GM23338 (cell line): Measurements from ENCODE around the gene MTMR6. TPM values are rescaled to one million over a fixed set of nuclear protein-coding genes. Genes with fewer than 3 reads are reported as not detected.
A peak's percentile ranks its signal among the peaks of the same experiment; 100 is the strongest.

ENCODE experiments used
- ATAC-seq: fragments of 200-7000 bp; cut with Tn5 transposase; 3 replicates; pipeline ENCODE4 v1.9.1; 2020
- DNase-seq: peaks from one replicate; pipeline ENCODE4 v3.0.0-alpha.2; 2015; ENCODE audit warnings: low spot score
- H2AFZ ChIP-seq: fragments of 200-600 bp; sonication (generic); 2 replicates; pipeline ENCODE4 v1.8.0; 2016; ENCODE audit warnings: antibody characterized with exemption, mild to moderate bottlenecking, moderate library complexity
- H3F3A ChIP-seq: fragments of 200-600 bp; sonication (generic); replicated peaks from 2 replicates; pipeline ENCODE4 v1.8.0; 2017; ENCODE audit warnings: antibody characterized with exemption, mixed run types, low read depth
- H3K27ac ChIP-seq: fragments of 200-600 bp; sonication (generic); 2 replicates; pipeline ENCODE4 v1.6.1; 2016; ENCODE audit warnings: low read depth
- H3K27me3 ChIP-seq: fragments of 200-600 bp; sonication (generic); 2 replicates; pipeline ENCODE4 v1.8.0; 2016; ENCODE audit warnings: mild to moderate bottlenecking, mixed run types, moderate library complexity; ENCODE audit not compliant: insufficient read depth
- H3K36me3 ChIP-seq: fragments of 200-600 bp; sonication (generic); 2 replicates; pipeline ENCODE4 v1.8.0; 2016; ENCODE audit warnings: mild to moderate bottlenecking; ENCODE audit not compliant: insufficient read depth
- H3K4me1 ChIP-seq: fragments of 200-600 bp; sonication (generic); 2 replicates; pipeline ENCODE4 v1.8.0; 2016; ENCODE audit warnings: mild to moderate bottlenecking, moderate library complexity; ENCODE audit not compliant: insufficient read depth
- H3K4me2 ChIP-seq: fragments of 200-600 bp; sonication (generic); 2 replicates; pipeline ENCODE4 v1.7.1; 2017; ENCODE audit warnings: mixed run types
- H3K4me3 ChIP-seq: fragments of 200-600 bp; sonication (generic); 2 replicates; pipeline ENCODE4 v1.6.1; 2016; ENCODE audit warnings: mixed run types
- H3K79me2 ChIP-seq: fragments of 200-600 bp; sonication (generic); replicated peaks from 2 replicates; pipeline ENCODE4 v1.8.0; 2017; ENCODE audit warnings: mild to moderate bottlenecking; ENCODE audit not compliant: insufficient read depth
- H3K9me2 ChIP-seq: fragments of 200-600 bp; sonication (generic); 2 replicates; pipeline ENCODE4 v1.8.0; 2017; ENCODE audit not compliant: insufficient read depth
- H4K20me1 ChIP-seq: fragments of 200-600 bp; sonication (generic); replicated peaks from 2 replicates; pipeline ENCODE4 v1.8.0; 2017; ENCODE audit warnings: mild to moderate bottlenecking; ENCODE audit not compliant: insufficient read depth
- H3K27ac Mint-ChIP-seq: 2 replicates; pipeline ENCODE4 v1.8.0; 2020; ENCODE audit warnings: inconsistent platforms, mild to moderate bottlenecking, moderate library complexity, mixed read lengths
- H3K27me3 Mint-ChIP-seq: 3 replicates; pipeline ENCODE4 v1.8.0; 2022; ENCODE audit warnings: low read depth, mild to moderate bottlenecking, moderate library complexity, mixed read lengths, inconsistent platforms; ENCODE audit not compliant: insufficient read depth, poor library complexity
- H3K36me3 Mint-ChIP-seq: 3 replicates; pipeline ENCODE4 v1.8.0; 2021; ENCODE audit warnings: low read depth, mild to moderate bottlenecking, inconsistent platforms, moderate library complexity, mixed read lengths
- H3K4me1 Mint-ChIP-seq: 3 replicates; pipeline ENCODE4 v1.8.0; 2020; ENCODE audit warnings: mild to moderate bottlenecking, inconsistent platforms, mixed read lengths
- H3K4me3 Mint-ChIP-seq: 3 replicates; pipeline ENCODE4 v1.8.0; 2021; ENCODE audit warnings: moderate library complexity, mild to moderate bottlenecking, inconsistent platforms, mixed read lengths
- H3K9me3 Mint-ChIP-seq: 3 replicates; pipeline ENCODE4 v1.8.0; 2020; ENCODE audit warnings: moderate library complexity, mild to moderate bottlenecking, inconsistent platforms, mixed read lengths
- EZH2 ChIP-seq: fragments of 200-600 bp; sonication (generic); IDR thresholded peaks from one replicate; pipeline ENCODE4 v1.8.0; 2017; ENCODE audit warnings: antibody characterized with exemption, mild to moderate bottlenecking, low read depth; ENCODE audit not compliant: unreplicated experiment
- EZH2phosphoT487 ChIP-seq: fragments of 200-600 bp; sonication (generic); IDR thresholded peaks from one replicate; pipeline ENCODE4 v1.8.1; 2018; ENCODE audit warnings: antibody characterized with exemption; ENCODE audit not compliant: unreplicated experiment
- JUNB ChIP-seq: IDR thresholded peaks from one replicate; pipeline ENCODE4 v1.6.1; 2016; ENCODE audit warnings: antibody characterized with exemption; ENCODE audit not compliant: unreplicated experiment
- POLR2AphosphoS5 ChIP-seq: IDR thresholded peaks from 2 replicates; pipeline ENCODE4 v1.6.1; 2016; ENCODE audit warnings: antibody characterized with exemption, low read depth
- STAT1 ChIP-seq: IDR thresholded peaks from one replicate; pipeline ENCODE4 v1.6.1; 2016; ENCODE audit warnings: antibody characterized with exemption; ENCODE audit not compliant: unreplicated experiment
- ZNF331 ChIP-seq: fragments of 250-450 bp; sonication (Bioruptor Pico); IDR thresholded peaks from 2 replicates; pipeline ENCODE4 v1.5.0; 2020; ENCODE audit warnings: low read depth, mild to moderate bottlenecking, moderate library complexity
- polyA plus RNA-seq: library from polyadenylated mRNA; unstranded; fragments of >200 nt; fragmentation: Nextera tagmentation; extraction: Ambion mirVana; gene quantifications from 2 replicates; pipeline ENCODE4 v1.2.1, GENCODE V29; 2016
- total RNA-seq: library from RNA; depleted of rRNA; stranded (reverse); fragments of >200 nt; shearing (Covaris generic); gene quantifications from 2 replicates; pipeline ENCODE4 v1.2.3, GENCODE V29; 2014
- TF ChIP-seq, protein P1 (sequence below): IDR thresholded peaks from one replicate; pipeline ENCODE4 v1.6.1; 2018; ENCODE audit warnings: antibody characterized with exemption; ENCODE audit not compliant: unreplicated experiment
- TF ChIP-seq, protein P2 (sequence below): fragments of 250-450 bp; sonication (Bioruptor Pico); IDR thresholded peaks from 2 replicates; pipeline ENCODE4 v1.5.0; 2020; ENCODE audit warnings: mild to moderate bottlenecking, moderate library complexity
- TF ChIP-seq, protein P3 (sequence below), 2 experiments: fragments of 200-600 bp in 1 of 2; sonication (generic) in 1 of 2; conservative IDR thresholded peaks; 2 replicates each; pipeline versions ENCODE4 v1.5.1 to v1.6.1; 2016 to 2017; ENCODE audit warnings: antibody characterized with exemption in 2 of 2, low read depth in 2 of 2, mild to moderate bottlenecking in 2 of 2, moderate library complexity in 1 of 2

Gene MTMR6
- total and polyA plus RNA-seq, 2 experiments from 2014 or later = 4.6 to 9.5 TPM

DNA sequence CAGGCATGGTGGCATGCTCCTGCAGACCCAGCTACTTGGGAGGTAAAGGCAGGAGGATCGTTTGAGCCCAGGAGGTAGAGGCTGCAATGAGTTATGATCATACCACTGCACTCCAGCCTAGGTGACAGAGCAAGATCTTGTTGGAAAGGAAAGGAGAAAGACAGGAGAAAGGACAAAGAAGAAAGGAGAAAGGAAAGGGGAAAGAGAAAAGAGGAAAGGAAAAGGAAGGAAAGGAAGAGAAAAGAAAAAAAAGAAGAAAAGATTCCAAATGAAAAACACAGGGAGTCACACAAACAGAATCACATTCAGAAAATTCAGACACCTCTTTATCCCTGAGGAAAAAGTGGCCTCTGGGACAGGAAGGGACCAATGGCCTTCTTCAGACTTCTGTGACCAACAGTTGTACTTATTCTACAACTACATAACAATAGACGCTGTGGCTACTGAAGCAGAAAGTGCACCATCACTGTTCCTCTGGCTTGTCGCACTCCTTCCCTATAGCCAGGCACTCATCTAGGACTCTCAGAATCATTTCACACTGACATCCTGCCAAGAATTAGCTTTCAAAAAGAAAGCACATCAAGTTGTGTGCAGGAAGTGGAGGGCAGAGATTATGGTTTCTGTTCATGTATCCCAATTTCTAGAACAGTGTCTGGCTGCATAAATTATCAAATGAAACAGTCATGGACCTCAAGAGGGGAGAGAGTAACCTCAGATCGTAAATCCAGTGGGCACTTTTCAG, 5.9 kb downstream of the MTMR6 start:
- DNase-seq (no peak), ATAC-seq (no peak)
- Histone ChIP-seq H3K79me2 (peaks cover 13% of the 10 kb centered on the region), H3K4me2 (no peak overlapping the region), H3K9me2 (no peaks in the 10 kb centered on the region), H3K4me3 (no peak overlapping the region), H3K27me3 (no peaks in the 10 kb centered on the region), H4K20me1 (peaks cover 8% of the 10 kb centered on the region), H3K36me3 (no peaks in the 10 kb centered on the region), H2AFZ (no peak overlapping the region), H3F3A (no peaks in the 10 kb centered on the region), H3K4me1 (peaks cover 8% of the 10 kb centered on the region; the same call in 1 of the 2 replicates), H3K27ac (no peak overlapping the region)
- peak overlapping the region; percentile 60 for H3K27ac Mint-ChIP-seq
- no peaks in the 10 kb centered on the region for H3K36me3 Mint-ChIP-seq
- TF ChIP-seq EZH2 = no peak
- TF ChIP-seq EZH2phosphoT487 = no peak
- TF ChIP-seq ZNF331 = no peak
- H3K27me3 Mint-ChIP-seq = no peaks in the 10 kb centered on the region
- no peaks in the 10 kb centered on the region for H3K9me3 Mint-ChIP-seq
- no peak overlapping the region for H3K4me3 Mint-ChIP-seq
- H3K4me1 Mint-ChIP-seq = peaks cover 14% of the 10 kb centered on the region

DNA sequence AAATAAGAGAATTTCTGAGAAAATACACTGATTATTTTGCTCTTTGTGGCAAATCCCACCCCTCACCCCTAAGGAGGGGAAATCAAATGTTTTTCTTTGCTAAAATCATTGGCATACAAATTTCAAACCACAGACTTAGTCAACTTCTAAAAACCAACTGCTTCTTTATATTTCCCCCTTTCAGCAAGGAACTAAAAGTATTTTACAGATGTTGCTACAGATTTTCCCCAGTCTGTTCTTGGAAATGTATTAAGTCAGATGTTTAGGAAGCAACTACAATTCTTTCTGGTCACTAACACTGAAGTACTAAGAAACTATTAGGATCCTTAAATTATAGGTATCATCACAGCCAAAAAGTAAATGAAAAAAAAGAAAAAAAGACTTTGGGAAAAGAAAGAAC, 6.9 kb downstream of the MTMR6 start:
- Mint-ChIP-seq H3K4me3 (no peak overlapping the region), H3K27me3 (no peaks in the 10 kb centered on the region), H3K36me3 (no peaks in the 10 kb centered on the region), H3K4me1 (peaks cover 11% of the 10 kb centered on the region), H3K27ac (no peak overlapping the region), H3K9me3 (no peaks in the 10 kb centered on the region)
- no peaks in the 10 kb centered on the region for H3K27me3 ChIP-seq
- H3K36me3 ChIP-seq = no peaks in the 10 kb centered on the region
- no peaks in the 10 kb centered on the region for H3F3A ChIP-seq
- no peak overlapping the region for H2AFZ ChIP-seq
- no peak overlapping the region for H3K4me3 ChIP-seq
- H3K4me2 ChIP-seq = no peak overlapping the region
- ATAC-seq (no peak), DNase-seq (no peak)
- H3K4me1 ChIP-seq = 0 out of 2 replicates have a peak, but pooled peaks cover 3% of the 10 kb centered on the region
- no peaks in the 10 kb centered on the region for H3K9me2 ChIP-seq
- H4K20me1 ChIP-seq = peaks cover 8% of the 10 kb centered on the region
- no peak overlapping the region for H3K27ac ChIP-seq
- peaks cover 13% of the 10 kb centered on the region for H3K79me2 ChIP-seq
- TF ChIP-seq EZH2phosphoT487 (no peak), POLR2AphosphoS5 (no peak), JUNB (no peak), EZH2 (no peak), ZNF331 (no peak), STAT1 (no peak)
- TF ChIP-seq, protein P1, sequence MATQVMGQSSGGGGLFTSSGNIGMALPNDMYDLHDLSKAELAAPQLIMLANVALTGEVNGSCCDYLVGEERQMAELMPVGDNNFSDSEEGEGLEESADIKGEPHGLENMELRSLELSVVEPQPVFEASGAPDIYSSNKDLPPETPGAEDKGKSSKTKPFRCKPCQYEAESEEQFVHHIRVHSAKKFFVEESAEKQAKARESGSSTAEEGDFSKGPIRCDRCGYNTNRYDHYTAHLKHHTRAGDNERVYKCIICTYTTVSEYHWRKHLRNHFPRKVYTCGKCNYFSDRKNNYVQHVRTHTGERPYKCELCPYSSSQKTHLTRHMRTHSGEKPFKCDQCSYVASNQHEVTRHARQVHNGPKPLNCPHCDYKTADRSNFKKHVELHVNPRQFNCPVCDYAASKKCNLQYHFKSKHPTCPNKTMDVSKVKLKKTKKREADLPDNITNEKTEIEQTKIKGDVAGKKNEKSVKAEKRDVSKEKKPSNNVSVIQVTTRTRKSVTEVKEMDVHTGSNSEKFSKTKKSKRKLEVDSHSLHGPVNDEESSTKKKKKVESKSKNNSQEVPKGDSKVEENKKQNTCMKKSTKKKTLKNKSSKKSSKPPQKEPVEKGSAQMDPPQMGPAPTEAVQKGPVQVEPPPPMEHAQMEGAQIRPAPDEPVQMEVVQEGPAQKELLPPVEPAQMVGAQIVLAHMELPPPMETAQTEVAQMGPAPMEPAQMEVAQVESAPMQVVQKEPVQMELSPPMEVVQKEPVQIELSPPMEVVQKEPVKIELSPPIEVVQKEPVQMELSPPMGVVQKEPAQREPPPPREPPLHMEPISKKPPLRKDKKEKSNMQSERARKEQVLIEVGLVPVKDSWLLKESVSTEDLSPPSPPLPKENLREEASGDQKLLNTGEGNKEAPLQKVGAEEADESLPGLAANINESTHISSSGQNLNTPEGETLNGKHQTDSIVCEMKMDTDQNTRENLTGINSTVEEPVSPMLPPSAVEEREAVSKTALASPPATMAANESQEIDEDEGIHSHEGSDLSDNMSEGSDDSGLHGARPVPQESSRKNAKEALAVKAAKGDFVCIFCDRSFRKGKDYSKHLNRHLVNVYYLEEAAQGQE = no peak
- TF ChIP-seq, protein P2, sequence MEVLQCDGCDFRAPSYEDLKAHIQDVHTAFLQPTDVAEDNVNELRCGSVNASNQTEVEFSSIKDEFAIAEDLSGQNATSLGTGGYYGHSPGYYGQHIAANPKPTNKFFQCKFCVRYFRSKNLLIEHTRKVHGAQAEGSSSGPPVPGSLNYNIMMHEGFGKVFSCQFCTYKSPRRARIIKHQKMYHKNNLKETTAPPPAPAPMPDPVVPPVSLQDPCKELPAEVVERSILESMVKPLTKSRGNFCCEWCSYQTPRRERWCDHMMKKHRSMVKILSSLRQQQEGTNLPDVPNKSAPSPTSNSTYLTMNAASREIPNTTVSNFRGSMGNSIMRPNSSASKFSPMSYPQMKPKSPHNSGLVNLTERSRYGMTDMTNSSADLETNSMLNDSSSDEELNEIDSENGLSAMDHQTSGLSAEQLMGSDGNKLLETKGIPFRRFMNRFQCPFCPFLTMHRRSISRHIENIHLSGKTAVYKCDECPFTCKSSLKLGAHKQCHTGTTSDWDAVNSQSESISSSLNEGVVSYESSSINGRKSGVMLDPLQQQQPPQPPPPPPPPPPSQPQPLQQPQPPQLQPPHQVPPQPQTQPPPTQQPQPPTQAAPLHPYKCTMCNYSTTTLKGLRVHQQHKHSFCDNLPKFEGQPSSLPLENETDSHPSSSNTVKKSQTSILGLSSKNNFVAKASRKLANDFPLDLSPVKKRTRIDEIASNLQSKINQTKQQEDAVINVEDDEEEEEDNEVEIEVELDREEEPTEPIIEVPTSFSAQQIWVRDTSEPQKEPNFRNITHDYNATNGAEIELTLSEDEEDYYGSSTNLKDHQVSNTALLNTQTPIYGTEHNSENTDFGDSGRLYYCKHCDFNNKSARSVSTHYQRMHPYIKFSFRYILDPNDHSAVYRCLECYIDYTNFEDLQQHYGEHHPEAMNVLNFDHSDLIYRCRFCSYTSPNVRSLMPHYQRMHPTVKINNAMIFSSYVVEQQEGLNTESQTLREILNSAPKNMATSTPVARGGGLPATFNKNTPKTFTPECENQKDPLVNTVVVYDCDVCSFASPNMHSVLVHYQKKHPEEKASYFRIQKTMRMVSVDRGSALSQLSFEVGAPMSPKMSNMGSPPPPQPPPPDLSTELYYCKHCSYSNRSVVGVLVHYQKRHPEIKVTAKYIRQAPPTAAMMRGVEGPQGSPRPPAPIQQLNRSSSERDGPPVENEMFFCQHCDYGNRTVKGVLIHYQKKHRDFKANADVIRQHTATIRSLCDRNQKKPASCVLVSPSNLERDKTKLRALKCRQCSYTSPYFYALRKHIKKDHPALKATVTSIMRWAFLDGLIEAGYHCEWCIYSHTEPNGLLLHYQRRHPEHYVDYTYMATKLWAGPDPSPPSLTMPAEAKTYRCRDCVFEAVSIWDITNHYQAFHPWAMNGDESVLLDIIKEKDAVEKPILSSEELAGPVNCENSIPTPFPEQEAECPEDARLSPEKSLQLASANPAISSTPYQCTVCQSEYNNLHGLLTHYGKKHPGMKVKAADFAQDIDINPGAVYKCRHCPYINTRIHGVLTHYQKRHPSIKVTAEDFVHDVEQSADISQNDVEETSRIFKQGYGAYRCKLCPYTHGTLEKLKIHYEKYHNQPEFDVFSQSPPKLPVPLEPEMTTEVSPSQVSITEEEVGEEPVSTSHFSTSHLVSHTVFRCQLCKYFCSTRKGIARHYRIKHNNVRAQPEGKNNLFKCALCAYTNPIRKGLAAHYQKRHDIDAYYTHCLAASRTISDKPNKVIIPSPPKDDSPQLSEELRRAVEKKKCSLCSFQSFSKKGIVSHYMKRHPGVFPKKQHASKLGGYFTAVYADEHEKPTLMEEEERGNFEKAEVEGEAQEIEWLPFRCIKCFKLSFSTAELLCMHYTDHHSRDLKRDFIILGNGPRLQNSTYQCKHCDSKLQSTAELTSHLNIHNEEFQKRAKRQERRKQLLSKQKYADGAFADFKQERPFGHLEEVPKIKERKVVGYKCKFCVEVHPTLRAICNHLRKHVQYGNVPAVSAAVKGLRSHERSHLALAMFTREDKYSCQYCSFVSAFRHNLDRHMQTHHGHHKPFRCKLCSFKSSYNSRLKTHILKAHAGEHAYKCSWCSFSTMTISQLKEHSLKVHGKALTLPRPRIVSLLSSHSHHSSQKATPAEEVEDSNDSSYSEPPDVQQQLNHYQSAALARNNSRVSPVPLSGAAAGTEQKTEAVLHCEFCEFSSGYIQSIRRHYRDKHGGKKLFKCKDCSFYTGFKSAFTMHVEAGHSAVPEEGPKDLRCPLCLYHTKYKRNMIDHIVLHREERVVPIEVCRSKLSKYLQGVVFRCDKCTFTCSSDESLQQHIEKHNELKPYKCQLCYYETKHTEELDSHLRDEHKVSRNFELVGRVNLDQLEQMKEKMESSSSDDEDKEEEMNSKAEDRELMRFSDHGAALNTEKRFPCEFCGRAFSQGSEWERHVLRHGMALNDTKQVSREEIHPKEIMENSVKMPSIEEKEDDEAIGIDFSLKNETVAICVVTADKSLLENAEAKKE (CRISPR knock-in tag) = no peak
- TF ChIP-seq, protein P3, sequence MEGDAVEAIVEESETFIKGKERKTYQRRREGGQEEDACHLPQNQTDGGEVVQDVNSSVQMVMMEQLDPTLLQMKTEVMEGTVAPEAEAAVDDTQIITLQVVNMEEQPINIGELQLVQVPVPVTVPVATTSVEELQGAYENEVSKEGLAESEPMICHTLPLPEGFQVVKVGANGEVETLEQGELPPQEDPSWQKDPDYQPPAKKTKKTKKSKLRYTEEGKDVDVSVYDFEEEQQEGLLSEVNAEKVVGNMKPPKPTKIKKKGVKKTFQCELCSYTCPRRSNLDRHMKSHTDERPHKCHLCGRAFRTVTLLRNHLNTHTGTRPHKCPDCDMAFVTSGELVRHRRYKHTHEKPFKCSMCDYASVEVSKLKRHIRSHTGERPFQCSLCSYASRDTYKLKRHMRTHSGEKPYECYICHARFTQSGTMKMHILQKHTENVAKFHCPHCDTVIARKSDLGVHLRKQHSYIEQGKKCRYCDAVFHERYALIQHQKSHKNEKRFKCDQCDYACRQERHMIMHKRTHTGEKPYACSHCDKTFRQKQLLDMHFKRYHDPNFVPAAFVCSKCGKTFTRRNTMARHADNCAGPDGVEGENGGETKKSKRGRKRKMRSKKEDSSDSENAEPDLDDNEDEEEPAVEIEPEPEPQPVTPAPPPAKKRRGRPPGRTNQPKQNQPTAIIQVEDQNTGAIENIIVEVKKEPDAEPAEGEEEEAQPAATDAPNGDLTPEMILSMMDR (conservative IDR thresholded peaks at IDR 0.05; ENCODE audit: low read depth in 2 of 2) = no peak
